Thyroid gland (tissue), 4 donors: Measurements from ENCODE around the gene OST4.

ENCODE experiments used
- POLR2A ChIP-seq, 2 donors: fragments of 450-650 bp; IDR thresholded peaks; one replicate each; pipeline ENCODE4 v1.6.1; 2017; ENCODE audit warnings: antibody characterized with exemption in 2 of 2, mild to moderate bottlenecking in 2 of 2, moderate library complexity in 1 of 2
- TF ChIP-seq, protein P1 (sequence below), 6 experiments: fragments of 200-600 bp in 3 of 6; fragments of 450-650 bp in 3 of 6; sonication (generic) in 3 of 6; IDR thresholded peaks; one replicate each; pipeline ENCODE4 v1.5.1; 2016 to 2019; ENCODE audit warnings: antibody characterized with exemption in 6 of 6, mild to moderate bottlenecking in 2 of 6, inconsistent platforms in 1 of 6, moderate library complexity in 1 of 6

- TF ChIP-seq POLR2A (IDR thresholded peaks at IDR 0.05): no peak
- TF ChIP-seq, protein P1, sequence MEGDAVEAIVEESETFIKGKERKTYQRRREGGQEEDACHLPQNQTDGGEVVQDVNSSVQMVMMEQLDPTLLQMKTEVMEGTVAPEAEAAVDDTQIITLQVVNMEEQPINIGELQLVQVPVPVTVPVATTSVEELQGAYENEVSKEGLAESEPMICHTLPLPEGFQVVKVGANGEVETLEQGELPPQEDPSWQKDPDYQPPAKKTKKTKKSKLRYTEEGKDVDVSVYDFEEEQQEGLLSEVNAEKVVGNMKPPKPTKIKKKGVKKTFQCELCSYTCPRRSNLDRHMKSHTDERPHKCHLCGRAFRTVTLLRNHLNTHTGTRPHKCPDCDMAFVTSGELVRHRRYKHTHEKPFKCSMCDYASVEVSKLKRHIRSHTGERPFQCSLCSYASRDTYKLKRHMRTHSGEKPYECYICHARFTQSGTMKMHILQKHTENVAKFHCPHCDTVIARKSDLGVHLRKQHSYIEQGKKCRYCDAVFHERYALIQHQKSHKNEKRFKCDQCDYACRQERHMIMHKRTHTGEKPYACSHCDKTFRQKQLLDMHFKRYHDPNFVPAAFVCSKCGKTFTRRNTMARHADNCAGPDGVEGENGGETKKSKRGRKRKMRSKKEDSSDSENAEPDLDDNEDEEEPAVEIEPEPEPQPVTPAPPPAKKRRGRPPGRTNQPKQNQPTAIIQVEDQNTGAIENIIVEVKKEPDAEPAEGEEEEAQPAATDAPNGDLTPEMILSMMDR (IDR thresholded peaks at IDR 0.05): no peak
These were observed 21.4 kb upstream of the OST4 start for GRCh38 chr2:27092696-27093429.
